ENCODE results near the gene TNP1.

TNP1 gene

DNA sequence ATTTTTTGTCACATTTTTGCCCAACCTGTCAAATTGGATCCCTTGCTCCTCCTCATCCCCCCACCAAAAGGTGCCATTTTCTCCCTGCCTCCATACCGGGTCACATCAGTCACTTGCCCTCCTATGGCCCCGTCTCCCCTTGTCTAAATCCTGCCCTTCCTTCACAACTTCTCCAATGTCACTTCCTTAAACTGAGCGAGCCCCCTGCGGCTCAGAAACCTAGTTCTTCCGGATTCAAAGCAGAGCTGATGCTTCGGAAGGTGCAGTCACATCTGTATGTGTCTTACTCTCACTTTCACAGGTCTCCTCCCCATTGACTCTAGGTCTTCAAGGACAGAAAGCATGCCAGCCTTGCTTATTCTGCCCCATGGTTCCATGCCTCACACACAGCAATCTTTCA, 22.1 kb downstream of the TNP1 start:
- DNase-seq = no peak

DNA sequence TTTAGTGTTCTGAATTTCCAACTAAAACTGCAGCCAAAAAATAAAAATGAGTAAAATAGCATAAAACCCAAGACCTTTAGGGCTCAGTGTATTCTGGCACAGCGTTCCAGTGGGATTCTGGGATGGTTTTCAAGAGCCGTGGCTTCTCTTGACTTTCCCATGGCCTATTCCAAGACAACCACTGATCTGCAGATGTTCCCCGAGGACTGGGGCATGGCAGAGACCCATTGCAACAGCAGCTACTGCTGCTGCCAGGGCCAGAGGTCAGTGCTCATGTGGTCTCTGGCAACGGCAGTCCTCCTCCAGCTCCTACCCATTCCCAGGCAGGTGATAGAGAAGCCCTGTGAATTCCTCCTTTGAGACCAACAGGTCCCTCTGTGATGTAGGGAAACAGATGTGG, 26.8 kb downstream of the TNP1 start:
- no peak for DNase-seq

DNA sequence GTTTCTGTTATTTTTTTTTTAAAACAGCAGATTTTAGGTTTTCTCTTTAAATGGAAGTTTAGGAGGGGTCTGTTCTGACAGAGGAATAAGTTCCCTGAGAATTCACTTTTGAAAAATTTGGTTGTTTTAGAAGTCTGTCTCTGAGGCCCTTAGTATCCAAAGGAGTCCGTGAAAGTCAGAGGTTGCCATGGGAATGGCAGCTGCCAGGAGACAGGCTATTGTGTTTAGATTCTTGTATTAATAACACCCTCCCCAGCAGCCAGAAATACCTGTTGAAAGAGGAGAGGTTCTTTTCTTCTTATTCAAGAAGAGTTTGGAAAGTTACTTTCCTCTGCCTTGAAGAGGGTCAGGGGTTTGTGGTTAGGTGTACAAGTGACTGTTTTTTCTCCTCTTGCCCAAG, 29.5 kb downstream of the TNP1 start:
- no peak for DNase-seq

DNA sequence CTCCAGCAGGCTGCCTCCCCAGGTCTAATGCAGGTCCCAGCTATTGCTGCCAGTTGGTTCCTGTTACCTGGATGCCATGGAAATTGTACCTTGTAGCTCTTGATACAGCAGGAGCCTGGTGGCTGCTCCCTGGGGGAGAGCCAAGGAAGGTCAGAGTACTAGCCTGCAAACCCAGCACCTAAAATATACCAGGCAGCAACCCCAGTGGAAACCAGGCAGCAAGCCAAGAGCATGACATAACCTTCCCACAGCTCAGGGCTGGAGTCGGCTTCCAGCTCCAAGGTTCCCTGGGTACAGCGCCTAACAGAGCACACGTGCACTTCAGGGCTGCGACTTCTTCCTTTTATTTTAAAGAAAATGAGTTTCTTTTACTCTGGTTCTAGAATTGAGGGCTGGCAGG, 30.3 kb downstream of the TNP1 start:
- DNase-seq = peak; percentile 60

DNA sequence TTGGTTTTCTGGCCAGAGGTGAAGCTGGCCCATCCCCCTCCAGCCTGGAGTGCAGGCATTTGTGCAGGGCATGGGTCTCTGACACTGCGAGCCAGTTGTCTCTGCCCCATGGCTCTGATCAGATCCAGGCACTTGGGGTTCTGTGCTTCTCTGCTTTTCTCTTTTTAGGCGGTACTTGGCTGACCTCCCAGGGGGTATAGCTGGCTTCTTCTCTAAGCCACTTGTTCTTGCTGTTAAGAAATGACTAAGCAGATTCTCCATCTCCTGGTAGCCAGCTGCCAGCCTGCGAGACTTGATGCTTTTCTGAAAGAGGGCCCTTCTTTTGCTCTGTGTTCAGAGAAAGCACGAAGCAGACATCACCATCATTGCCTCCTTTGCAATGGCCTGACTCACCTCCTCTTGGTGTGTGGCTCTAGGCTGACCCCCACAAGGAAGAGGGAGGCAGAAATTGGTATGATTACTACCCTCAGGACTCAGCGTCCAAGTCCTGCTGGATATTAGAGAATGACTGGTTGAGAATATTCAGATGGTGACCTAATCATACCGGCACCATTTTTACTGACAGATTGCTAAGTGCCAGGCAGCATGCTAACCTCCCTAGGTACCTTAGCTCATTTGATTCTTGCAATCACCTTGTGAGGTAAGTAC, 32.7 kb downstream of the TNP1 start:
- DNase-seq = peak; percentile 80

DNA sequence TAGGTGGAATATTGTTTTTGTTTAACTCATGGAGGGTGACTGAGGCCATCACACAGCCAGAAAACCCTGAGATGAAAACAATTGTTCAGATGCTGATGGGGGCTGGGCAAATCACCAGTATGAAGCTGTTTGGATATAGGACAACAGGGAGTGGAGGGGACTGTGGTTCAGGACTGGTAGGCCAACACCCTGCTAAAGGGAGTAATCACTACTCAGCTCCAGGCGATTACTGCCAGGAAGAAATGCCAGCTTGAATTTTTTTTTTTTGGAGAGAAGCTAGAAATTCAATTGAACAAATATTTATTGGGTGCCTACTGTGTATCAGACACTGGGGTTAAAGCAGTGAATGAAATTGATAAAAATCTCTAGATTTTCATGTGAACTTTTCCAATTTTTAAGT, 37.4 kb downstream of the TNP1 start:
- no peak for DNase-seq

DNA sequence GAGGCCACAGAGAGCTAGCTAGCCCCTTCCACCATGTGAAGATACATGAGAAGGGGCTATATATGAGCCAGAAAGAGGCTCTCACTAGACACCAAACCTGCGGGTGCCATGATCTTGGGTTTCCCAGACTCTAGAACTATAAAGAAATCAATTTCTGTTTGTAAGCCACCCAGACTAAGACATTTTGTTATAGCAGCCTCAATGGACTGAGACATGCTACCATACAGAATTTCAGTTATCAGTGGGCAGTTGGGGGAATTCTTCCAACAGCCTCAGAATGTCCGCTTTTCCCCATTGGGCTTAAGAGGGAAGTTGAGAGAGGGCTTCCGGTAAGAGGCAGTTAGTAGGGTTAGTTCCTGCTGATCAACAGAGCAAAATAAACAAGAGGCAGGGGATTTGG, 39.2 kb downstream of the TNP1 start:
- no peak for DNase-seq

DNA sequence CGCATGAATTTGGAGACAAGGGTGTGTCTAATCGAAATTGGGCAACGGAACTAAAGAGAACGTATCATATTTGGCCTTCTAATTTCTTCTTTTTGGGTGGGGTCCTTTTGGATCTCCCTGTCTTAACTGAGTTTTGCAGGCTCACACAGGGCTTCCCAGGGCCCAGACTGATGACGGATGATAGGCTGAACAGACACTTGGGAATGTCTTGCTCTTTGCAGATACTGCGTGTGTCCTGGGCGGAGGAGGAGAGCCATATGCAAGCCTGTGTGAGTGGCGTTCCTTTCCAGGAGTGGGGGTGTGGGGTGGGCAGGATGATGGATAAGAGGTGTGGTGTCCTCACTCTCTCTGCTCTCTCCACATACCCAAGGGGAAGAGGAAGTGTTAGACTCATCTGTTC, 40.1 kb downstream of the TNP1 start:
- no peak for DNase-seq

DNA sequence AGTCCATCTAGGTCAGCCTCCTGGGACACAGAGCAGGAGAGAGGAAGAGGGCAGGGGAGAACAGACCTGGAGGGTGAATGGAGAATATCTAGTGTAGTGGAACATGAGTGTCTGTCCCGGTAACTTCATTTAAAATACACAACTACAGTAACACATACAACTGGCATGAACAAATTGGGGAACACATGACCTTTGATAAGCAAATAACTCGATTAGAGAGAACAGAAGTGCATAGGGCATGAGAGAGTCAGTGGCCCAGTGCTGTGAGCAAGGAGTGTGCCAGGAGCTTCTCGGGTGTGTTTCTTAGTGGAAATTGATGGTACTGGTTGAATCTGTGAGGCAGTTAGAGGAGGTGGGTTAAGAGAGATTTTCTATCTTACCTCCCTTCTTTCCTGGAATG, 40.8 kb downstream of the TNP1 start:
- no peak for DNase-seq

DNA sequence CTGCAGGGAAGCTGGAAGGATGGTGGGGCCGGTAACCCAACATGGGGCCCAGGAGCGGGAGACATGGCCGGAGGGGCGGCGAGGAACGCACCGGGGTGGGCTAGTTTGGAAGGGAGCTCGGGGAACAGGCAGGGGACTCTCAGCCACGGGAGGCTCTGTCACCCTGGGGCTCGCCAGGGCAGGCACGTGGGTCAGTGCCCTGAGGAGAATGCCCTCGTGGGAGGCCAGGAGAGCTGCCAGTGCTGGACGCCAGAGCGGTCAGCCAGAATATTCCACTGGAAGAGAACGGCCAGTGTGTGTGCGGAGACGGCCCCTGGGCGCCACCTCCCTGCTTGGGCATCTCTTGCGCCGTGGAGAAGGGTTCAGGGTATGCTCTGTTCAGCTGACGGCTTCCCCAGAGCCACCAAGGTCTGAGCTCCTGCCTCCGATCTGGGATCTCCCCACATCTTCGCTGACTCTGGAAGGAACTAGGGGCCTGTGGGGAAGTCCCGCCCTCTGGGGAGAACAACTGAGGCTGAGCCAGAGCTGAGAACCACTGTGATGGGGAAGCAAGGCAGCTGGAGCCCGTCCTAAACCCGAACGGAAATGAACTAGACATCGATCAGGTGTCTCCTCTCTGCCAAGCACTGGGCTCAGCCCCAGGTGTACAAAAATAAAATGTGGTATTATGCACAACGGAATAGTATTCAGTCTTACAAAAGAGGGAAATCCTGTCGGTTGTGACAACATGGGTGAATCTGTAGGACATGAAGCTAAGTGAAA, 49.3 kb downstream of the TNP1 start:
- no peak for DNase-seq
